Bronchial smooth muscle cell (primary cell): ENCODE data around the gene SLC49A3. TPM values are rescaled to one million over a fixed set of nuclear protein-coding genes. Genes with fewer than 3 reads are reported as not detected.

Experiments
- total RNA-seq: library from RNA; depleted of rRNA; stranded (reverse); fragments of >200 nt; gene quantifications from 2 replicates; pipeline ENCODE4 v1.2.1, GENCODE V29; 2014

Gene SLC49A3
- total RNA-seq = 5.2 and 6.7 TPM in 2 replicates

GRCh38 chr4:688854-689681 is at the start of gene SLC49A3:
SLC49A3 (minus strand) TSS chr4:689151; CDS start chr4:689127, 24 bp downstream.

GRCh38 chr4:705278-706082 is 16.5 kb upstream of the SLC49A3 start, which contains the start of gene PCGF3:
PCGF3 (plus strand) TSS chr4:705832; CDS start chr4:733681, 27,849 bp downstream.

GRCh38 chr4:674172-675035 is 14.5 kb downstream of the SLC49A3 start, which contains the start of the genes ATP5ME and MYL5:
ATP5ME (minus strand) TSS chr4:674276; CDS start chr4:674247, 29 bp downstream.
MYL5 (plus strand) TSS chr4:674542; CDS start chr4:678027, 3,485 bp downstream.

Other genes with a start within 250 kb of the SLC49A3 start
- gene ZNF721, start 190.0 kb downstream of the SLC49A3 start, total RNA-seq = 11.7 and 16.7 TPM in 2 replicates
- gene PIGG, start 189.9 kb downstream of the SLC49A3 start, total RNA-seq = 48.0 and 50.3 TPM in 2 replicates
- not detected in 2 replicates for gene TMEM271, start 112.9 kb downstream of the SLC49A3 start, total RNA-seq
- gene PDE6B, start 63.6 kb downstream of the SLC49A3 start, total RNA-seq = 0.63 and 1.6 TPM in 2 replicates
- 447 and 459 TPM in 2 replicates for gene ATP5ME, start 14.9 kb downstream of the SLC49A3 start, total RNA-seq
- 27.6 and 29.0 TPM in 2 replicates for gene MYL5, start 14.6 kb downstream of the SLC49A3 start, total RNA-seq
- 21.6 and 49.5 TPM in 2 replicates for gene PCGF3, start 16.7 kb upstream of the SLC49A3 start, total RNA-seq
- not detected in 2 replicates for gene CPLX1, start 137.0 kb upstream of the SLC49A3 start, total RNA-seq
- 41.0 and 50.1 TPM in 2 replicates for gene GAK, start 243.2 kb upstream of the SLC49A3 start, total RNA-seq
- 12.6 and 13.7 TPM in 2 replicates for gene TMEM175, start 243.3 kb upstream of the SLC49A3 start, total RNA-seq